Body of pancreas (tissue), 4 donors: ENCODE results near the gene MYO5A. TPM values are rescaled to one million over a fixed set of nuclear protein-coding genes. Genes with fewer than 3 reads are reported as not detected.
A peak's percentile ranks its signal among the peaks of the same experiment; 100 is the strongest.

Source experiments
- ATAC-seq: fragments of 150-250 bp; one replicate; pipeline ENCODE4 v1.9.1; 2016
- DNase-seq, 4 donors: peaks; one replicate each; pipeline ENCODE4 v3.0.0-alpha.2; 2019
- H3K27ac ChIP-seq, 4 donors: fragments of 200-600 bp; sonication (generic); 1 replicate in 3 of 4; 2 replicates in 1 of 4; pipeline versions ENCODE4 v1.5.1 to v1.6.1; 2016 to 2019; ENCODE audit warnings: mild to moderate bottlenecking in 1 of 4, mixed read lengths in 1 of 4, moderate library complexity in 1 of 4
- H3K27me3 ChIP-seq, 2 donors: fragments of 200-600 bp; sonication (generic); one replicate each; pipeline ENCODE4 v1.6.0; 2016; ENCODE audit warnings: mild to moderate bottlenecking in 1 of 2
- H3K36me3 ChIP-seq, 2 donors: fragments of 200-600 bp; sonication (generic); replicated peaks in 1 of 2; 2 replicates each; pipeline ENCODE4 v1.5.1; 2016; ENCODE audit warnings: low read depth in 2 of 2; ENCODE audit not compliant: insufficient read depth in 1 of 2
- H3K4me1 ChIP-seq: fragments of 200-600 bp; sonication (generic); one replicate; pipeline ENCODE4 v1.6.0; 2016
- H3K4me3 ChIP-seq, 2 donors: fragments of 200-600 bp; sonication (generic); 1 replicate in 1 of 2; 2 replicates in 1 of 2; pipeline ENCODE4 v1.5.1; 2016 to 2019
- H3K9me3 ChIP-seq, 3 donors: fragments of 200-600 bp; sonication (generic); 1 replicate in 2 of 3; 2 replicates in 1 of 3; pipeline ENCODE4 v1.5.1; 2016
- CTCF ChIP-seq, 7 experiments: fragments of 450-650 bp in 4 of 7; fragments of 200-600 bp in 3 of 7; sonication (generic) in 3 of 7; IDR thresholded peaks; one replicate each; pipeline ENCODE4 v1.5.1; 2016 to 2019; ENCODE audit warnings: antibody characterized with exemption in 7 of 7
- POLR2A ChIP-seq, 3 donors: fragments of 450-650 bp; IDR thresholded peaks; one replicate each; pipeline ENCODE4 v1.6.1; 2016; ENCODE audit warnings: antibody characterized with exemption in 3 of 3, mild to moderate bottlenecking in 2 of 3
- WGBS, 2 donors: methylation state at CpG; one replicate each; pipeline ENCODE4 v1.1.5; 2017; 5-methylcytosine and 5-hydroxymethylcytosine counted together
- intact Hi-C: fragments of 100-400 bp; cut with DNase I; formaldehyde crosslinking; loops from one replicate; pipeline ENCODE4 v1.15.1; 2023
- total RNA-seq, 2 donors: library from RNA; depleted of rRNA; stranded (reverse); fragments of >200 nt; gene quantifications; one replicate each; pipeline ENCODE4 v1.1.0, GENCODE V29; 2016

Gene MYO5A
- total RNA-seq, 2 donors from 2014 or later, result 8.2 to 11.9 TPM

- Histone ChIP-seq H3K27ac (no peak overlapping the region), H3K4me3 (no peak overlapping the region), H3K4me1 (peaks cover under 1% of the 10 kb centered on the region), H3K27me3 (no peaks in the 10 kb centered on the region), H3K36me3 (no peaks in the 10 kb centered on the region), H3K9me3 (no peaks in the 10 kb centered on the region)
- intact Hi-C loops, result no loop called here
- TF ChIP-seq CTCF (IDR thresholded peaks at IDR 0.05), result no peak
- TF ChIP-seq POLR2A (IDR thresholded peaks at IDR 0.05), result no peak
- 88 to 93% methylated on average over 2 of the region's 2 CpGs for WGBS, 2 donors
- ATAC-seq, result no peak
- no peak for DNase-seq
Measured at GRCh38 chr15:52301265-52301847, 227.3 kb downstream of the MYO5A start.

- H3K27ac ChIP-seq, result peak within 1 kb of the TSS; percentile 81 to 96 (median 92)
- ATAC-seq, result peak; percentile 97
Measured at GRCh38 chr15:52295421-52296001, 233.2 kb downstream of the MYO5A start, which contains the start of gene MYO5C. Gene MYO5C, minus strand, starts transcription at chr15:52295804. Its CDS starts 168 bp downstream, at chr15:52295636.

GRCh38 chr15:52294881-52295420 is 233.7 kb downstream of the MYO5A start:
- H3K27ac ChIP-seq, result peak overlapping the region; percentile 81 to 96 (median 92)
- intact Hi-C loops, result no loop called here
- no peaks in the 10 kb centered on the region for H3K9me3 ChIP-seq
- H3K4me3 ChIP-seq, result peak overlapping the region; percentile 50 to 54
- WGBS, 2 donors, result 0 to 2% methylated on average over 3 to 17 of the region's 32 CpGs
- no peaks in the 10 kb centered on the region for H3K27me3 ChIP-seq
- no peak for TF ChIP-seq POLR2A (IDR thresholded peaks at IDR 0.05)
- TF ChIP-seq CTCF (IDR thresholded peaks at IDR 0.05), result no peak
- H3K4me1 ChIP-seq, result peaks cover 47% of the 10 kb centered on the region
- DNase-seq (peak in 1 of 4 donors; percentile 37), ATAC-seq (peak; percentile 22)
- H3K36me3 ChIP-seq, result no peaks in the 10 kb centered on the region

More at GRCh38 chr15:52295421-52296001, 233.2 kb downstream of the MYO5A start, which contains the start of gene MYO5C:
- H3K9me3 ChIP-seq, result no peaks in the 10 kb centered on the region
- no peaks in the 10 kb centered on the region for H3K27me3 ChIP-seq
- peak; percentile 91 to 94 (median 92) for TF ChIP-seq POLR2A (IDR thresholded peaks at IDR 0.05)
- no peak for TF ChIP-seq CTCF (IDR thresholded peaks at IDR 0.05)
- DNase-seq, result peak; percentile 95 to 98 (median 96)
- H3K36me3 ChIP-seq, result no peaks in the 10 kb centered on the region
- WGBS, 2 donors, result 0 to 2% methylated on average over 13 to 62 of the region's 65 CpGs
- intact Hi-C loops, result no loop called here
- H3K4me3 ChIP-seq, result peak within 1 kb of the TSS; percentile 50 to 54
- H3K4me1 ChIP-seq, result peaks cover 42% of the 10 kb centered on the region

GRCh38 chr15:52292780-52293392 is 235.8 kb downstream of the MYO5A start:
- WGBS, 2 donors, result 14 to 24% methylated on average over 7 of the region's 7 CpGs
- TF ChIP-seq CTCF (IDR thresholded peaks at IDR 0.05) (no peak), POLR2A (IDR thresholded peaks at IDR 0.05) (peak in 1 of 3 donors; percentile 29)
- intact Hi-C loops, result no loop called here
- Histone ChIP-seq H3K4me1 (peaks cover 68% of the 10 kb centered on the region), H3K36me3 (no peaks in the 10 kb centered on the region), H3K9me3 (no peaks in the 10 kb centered on the region), H3K4me3 (no peak overlapping the region), H3K27me3 (no peaks in the 10 kb centered on the region), H3K27ac (peak overlapping the region; percentile 50 to 96 (median 86))
- DNase-seq (peak; percentile 47 to 74 (median 58)), ATAC-seq (no peak)
